Lower leg skin (tissue), 3 donors: ENCODE measurements around the gene ZNF547.

Experiments used
- CTCF ChIP-seq, 3 donors: fragments of 450-650 bp; IDR thresholded peaks; one replicate each; pipeline ENCODE4 v1.5.1; 2016; ENCODE audit warnings: antibody characterized with exemption in 3 of 3, mild to moderate bottlenecking in 3 of 3, moderate library complexity in 2 of 3
- POLR2A ChIP-seq, 2 donors: fragments of 450-650 bp; IDR thresholded peaks; one replicate each; pipeline ENCODE4 v1.6.1; 2016 to 2017; ENCODE audit warnings: antibody characterized with exemption in 2 of 2, mild to moderate bottlenecking in 1 of 2, moderate library complexity in 1 of 2

GRCh38 chr19:57320180-57321084, 42.9 kb upstream of the ZNF547 start, which contains the start of gene ZNF543:
- TF ChIP-seq CTCF (IDR thresholded peaks at IDR 0.05) (no peak), POLR2A (IDR thresholded peaks at IDR 0.05) (no peak)
